H9 (cell line): Measurements from ENCODE around the gene PLN. TPM values are rescaled to one million over a fixed set of nuclear protein-coding genes. Genes with fewer than 3 reads are reported as not detected.

Source experiments
- DNase-seq: peaks from one replicate; pipeline ENCODE4 v3.0.0-alpha.2; 2017
- H2AFZ ChIP-seq: one replicate; pipeline ENCODE4 v1.6.1; 2013; ENCODE audit warnings: mild to moderate bottlenecking, low read length, control low read depth, moderate library complexity
- H2AK5ac ChIP-seq: 2 replicates; pipeline ENCODE4 v1.6.1; 2013; ENCODE audit warnings: low read length, control low read depth, mixed read lengths; ENCODE audit not compliant: insufficient read length
- H2BK120ac ChIP-seq: one replicate; pipeline ENCODE4 v1.6.1; 2013; ENCODE audit warnings: low read depth, mild to moderate bottlenecking, low read length, control low read depth, inconsistent platforms; ENCODE audit not compliant: poor library complexity, severe bottlenecking
- H2BK12ac ChIP-seq: 2 replicates; pipeline ENCODE4 v1.6.1; 2013; ENCODE audit warnings: low read length, control low read depth, mixed read lengths, low read depth; ENCODE audit not compliant: insufficient read length
- H2BK15ac ChIP-seq: 2 replicates; pipeline ENCODE4 v1.6.1; 2013; ENCODE audit warnings: low read depth, low read length, control low read depth
- H2BK20ac ChIP-seq: one replicate; pipeline ENCODE4 v1.6.1; 2013; ENCODE audit warnings: low read depth, mild to moderate bottlenecking, low read length, control low read depth, inconsistent platforms; ENCODE audit not compliant: poor library complexity, severe bottlenecking
- H2BK5ac ChIP-seq: 2 replicates; pipeline ENCODE4 v1.6.1; 2013; ENCODE audit warnings: low read length, control low read depth, mixed read lengths; ENCODE audit not compliant: insufficient read length
- H3K14ac ChIP-seq: 2 replicates; pipeline ENCODE4 v1.6.1; 2013; ENCODE audit warnings: low read length, control low read depth; ENCODE audit not compliant: insufficient read depth
- H3K18ac ChIP-seq: 2 replicates; pipeline ENCODE4 v1.6.1; 2013; ENCODE audit warnings: low read depth, mild to moderate bottlenecking, mixed read lengths, low read length, control low read depth; ENCODE audit not compliant: insufficient read length
- H3K23ac ChIP-seq: 2 replicates; pipeline ENCODE4 v1.6.1; 2013; ENCODE audit warnings: low read length, control low read depth, mixed read lengths, low read depth; ENCODE audit not compliant: insufficient read length
- H3K23me2 ChIP-seq: 2 replicates; pipeline ENCODE4 v1.6.1; 2013; ENCODE audit warnings: low read depth, mild to moderate bottlenecking, mixed read lengths, low read length, control low read depth; ENCODE audit not compliant: insufficient read length, poor library complexity, severe bottlenecking
- H3K27ac ChIP-seq: 2 replicates; pipeline ENCODE4 v1.5.1; 2013; ENCODE audit warnings: low read length, control low read depth, mixed read lengths, low read depth; ENCODE audit not compliant: insufficient read length
- H3K27me3 ChIP-seq: 2 replicates; pipeline ENCODE4 v1.6.1; 2013; ENCODE audit warnings: low read length, control low read depth, inconsistent platforms; ENCODE audit not compliant: insufficient read depth
- H3K4ac ChIP-seq: 2 replicates; pipeline ENCODE4 v1.6.1; 2013; ENCODE audit warnings: low read depth, mild to moderate bottlenecking, control low read depth, inconsistent platforms, low read length, moderate library complexity
- H3K4me1 ChIP-seq: 2 replicates; pipeline ENCODE4 v1.6.1; 2013; ENCODE audit warnings: low read length, control low read depth, inconsistent platforms; ENCODE audit not compliant: insufficient read depth
- H3K4me2 ChIP-seq: 2 replicates; pipeline ENCODE4 v1.6.1; 2013; ENCODE audit warnings: low read length, control low read depth, mixed read lengths; ENCODE audit not compliant: insufficient read length, insufficient read depth
- H3K56ac ChIP-seq: 2 replicates; pipeline ENCODE4 v1.6.1; 2013; ENCODE audit warnings: low read depth, mild to moderate bottlenecking, mixed read lengths, low read length, control low read depth; ENCODE audit not compliant: insufficient read length
- H3K79me1 ChIP-seq: 2 replicates; pipeline ENCODE4 v1.6.1; 2013; ENCODE audit warnings: low read depth, mild to moderate bottlenecking, moderate library complexity, low read length, control low read depth, inconsistent platforms; ENCODE audit not compliant: insufficient read depth, poor library complexity, severe bottlenecking
- H3K79me2 ChIP-seq: 2 replicates; pipeline ENCODE4 v1.6.1; 2013; ENCODE audit warnings: low read length, control low read depth, inconsistent platforms; ENCODE audit not compliant: insufficient read depth
- H3K9ac ChIP-seq: 2 replicates; pipeline ENCODE4 v1.6.1; 2013; ENCODE audit warnings: low read length, control low read depth, mixed read lengths; ENCODE audit not compliant: insufficient read length; ENCODE audit errors: extremely low read depth
- H3K9me3 ChIP-seq: one replicate; pipeline ENCODE4 v1.6.1; 2013; ENCODE audit warnings: low read depth, low read length, inconsistent platforms; ENCODE audit not compliant: control insufficient read depth
- H3T11ph ChIP-seq: one replicate; pipeline ENCODE4 v1.6.1; 2013; ENCODE audit warnings: mild to moderate bottlenecking, low read length, control low read depth, inconsistent platforms
- H4K20me1 ChIP-seq: one replicate; pipeline ENCODE4 v1.6.1; 2013; ENCODE audit not compliant: control insufficient read depth, insufficient read length, insufficient read depth
- H4K5ac ChIP-seq: 2 replicates; pipeline ENCODE4 v1.6.1; 2013; ENCODE audit warnings: low read depth, mild to moderate bottlenecking, mixed read lengths, low read length, control low read depth; ENCODE audit not compliant: insufficient read length
- H4K8ac ChIP-seq: replicated peaks from 2 replicates; pipeline ENCODE4 v1.6.1; 2013; ENCODE audit warnings: low read length, control low read depth, mixed read lengths, low read depth; ENCODE audit not compliant: insufficient read length
- H4K91ac ChIP-seq: 2 replicates; pipeline ENCODE4 v1.6.1; 2013; ENCODE audit warnings: low read depth, mild to moderate bottlenecking, moderate library complexity, mixed read lengths, low read length, control low read depth; ENCODE audit not compliant: insufficient read length
- H3K27ac Mint-ChIP-seq, 3 experiments: 2 replicates in 2 of 3; 3 replicates in 1 of 3; pipeline ENCODE4 v1.8.0; 2020 to 2021; ENCODE audit warnings: mixed read lengths in 3 of 3, mild to moderate bottlenecking in 1 of 3, moderate library complexity in 1 of 3
- H3K27me3 Mint-ChIP-seq: 2 replicates; pipeline ENCODE4 v1.8.0; 2021; ENCODE audit warnings: low read depth, mild to moderate bottlenecking, moderate library complexity, mixed read lengths
- H3K36me3 Mint-ChIP-seq, 3 experiments: 2 replicates in 2 of 3; 3 replicates in 1 of 3; pipeline ENCODE4 v1.8.0; 2020 to 2021; ENCODE audit warnings: low read depth in 3 of 3, mixed read lengths in 3 of 3; ENCODE audit not compliant: insufficient read depth in 1 of 3
- H3K4me1 Mint-ChIP-seq, 2 experiments: 2 replicates each; pipeline ENCODE4 v1.8.0; 2020; ENCODE audit warnings: mixed read lengths in 2 of 2
- H3K4me3 Mint-ChIP-seq, 2 experiments: 2 replicates in 1 of 2; 3 replicates in 1 of 2; pipeline ENCODE4 v1.8.0; 2020 to 2021; ENCODE audit warnings: mild to moderate bottlenecking in 2 of 2, mixed read lengths in 2 of 2, moderate library complexity in 1 of 2
- H3K9me3 Mint-ChIP-seq, 2 experiments: 2 replicates in 1 of 2; 3 replicates in 1 of 2; pipeline ENCODE4 v1.8.0; 2020; ENCODE audit warnings: mild to moderate bottlenecking in 2 of 2, mixed read lengths in 2 of 2, moderate library complexity in 1 of 2
- CTCF ChIP-seq: fragments of 200-600 bp; sonication (generic); conservative IDR thresholded peaks from 3 replicates; pipeline ENCODE4 v1.8.0; 2021; ENCODE audit warnings: antibody characterized with exemption, mild to moderate bottlenecking
- WGBS: extraction: QIAGEN DNeasy Blood & Tissue Kit; methylation state at CpG from one replicate; pipeline ENCODE4 v1.1.7; 2013; ENCODE audit warnings: missing lambda C conversion rate, low lambda C conversion rate, mixed read lengths; ENCODE audit not compliant: insufficient read length; ENCODE audit errors: extremely low coverage; 5-methylcytosine and 5-hydroxymethylcytosine counted together
- total RNA-seq: library from RNA; stranded (reverse); gene quantifications from 2 replicates; pipeline ENCODE4 v1.2.1, GENCODE V29; 2021

Gene PLN
- total RNA-seq, 1 experiment from 2014 or later = not detected

GRCh38 chr6:118500130-118501015 lies 47.7 kb upstream of the PLN start:
- WGBS = no CpG with 5 or more reads among the region's 10 CpGs
- Histone ChIP-seq H2BK15ac (no peak overlapping the region), H3K4me1 (no peaks in the 10 kb centered on the region), H3K79me1 (no peaks in the 10 kb centered on the region), H3K14ac (no peak overlapping the region), H3K18ac (no peak overlapping the region), H4K91ac (no peak overlapping the region), H2BK5ac (no peak overlapping the region), H2AFZ (no peak overlapping the region), H4K20me1 (no peaks in the 10 kb centered on the region), H2BK12ac (no peak overlapping the region), H3K56ac (no peak overlapping the region), H3K23ac (no peak overlapping the region), H3K79me2 (no peaks in the 10 kb centered on the region), H3K9ac (no peak overlapping the region), H2AK5ac (no peak overlapping the region), H3K4me2 (no peak overlapping the region), H4K5ac (no peak overlapping the region), H2BK20ac (no peak overlapping the region), H3K27me3 (no peaks in the 10 kb centered on the region), H3K23me2 (no peaks in the 10 kb centered on the region), H2BK120ac (no peak overlapping the region), H3T11ph (no peak overlapping the region), H3K9me3 (no peaks in the 10 kb centered on the region), H4K8ac (no peak overlapping the region), H3K27ac (no peak overlapping the region), H3K4ac (no peak overlapping the region)
- no peak for DNase-seq
- peaks cover 8 to 13% (median 8%) of the 10 kb centered on the region in 3 experiments for H3K36me3 Mint-ChIP-seq
- no peaks in the 10 kb centered on the region for H3K4me1 Mint-ChIP-seq
- H3K27ac Mint-ChIP-seq = no peak overlapping the region
- TF ChIP-seq CTCF = no peak
- H3K27me3 Mint-ChIP-seq = no peaks in the 10 kb centered on the region
- H3K9me3 Mint-ChIP-seq = peaks cover 9 to 11% of the 10 kb centered on the region in 2 experiments; a peak in 4 of 5 replicates
- no peak overlapping the region for H3K4me3 Mint-ChIP-seq
